Ectodermal cell (in vitro differentiated cells): Measurements from ENCODE around the gene KMO.

Experiments used
- H3K27ac ChIP-seq: 2 replicates; pipeline ENCODE4 v1.7.0; 2013; ENCODE audit warnings: mild to moderate bottlenecking, low read depth, low read length; ENCODE audit not compliant: insufficient read depth, poor library complexity, severe bottlenecking
- H3K27me3 ChIP-seq: 2 replicates; pipeline ENCODE4 v1.7.0; 2013; ENCODE audit warnings: mild to moderate bottlenecking, low read length; ENCODE audit not compliant: insufficient read depth, control insufficient read depth, poor library complexity, severe bottlenecking
- H3K36me3 ChIP-seq: one replicate; pipeline ENCODE4 v1.7.0; 2013; ENCODE audit warnings: low read length; ENCODE audit not compliant: control insufficient read depth, insufficient read depth
- H3K4me1 ChIP-seq: one replicate; pipeline ENCODE4 v1.7.0; 2013; ENCODE audit warnings: low read length; ENCODE audit not compliant: control insufficient read depth, insufficient read depth
- H3K4me3 ChIP-seq: 2 replicates; pipeline ENCODE4 v1.7.0; 2013; ENCODE audit warnings: low read depth, low read length, control low read depth; ENCODE audit not compliant: insufficient read depth
- H3K9me3 ChIP-seq: 2 replicates; pipeline ENCODE4 v1.7.0; 2013; ENCODE audit warnings: mild to moderate bottlenecking, low read length, moderate library complexity; ENCODE audit not compliant: control insufficient read depth
- WGBS, 2 experiments: methylation state at CpG; one replicate each; pipeline ENCODE4 v1.1.7; 2013; ENCODE audit warnings: missing lambda C conversion rate in 2 of 2; 5-methylcytosine and 5-hydroxymethylcytosine counted together

KMO gene

DNA sequence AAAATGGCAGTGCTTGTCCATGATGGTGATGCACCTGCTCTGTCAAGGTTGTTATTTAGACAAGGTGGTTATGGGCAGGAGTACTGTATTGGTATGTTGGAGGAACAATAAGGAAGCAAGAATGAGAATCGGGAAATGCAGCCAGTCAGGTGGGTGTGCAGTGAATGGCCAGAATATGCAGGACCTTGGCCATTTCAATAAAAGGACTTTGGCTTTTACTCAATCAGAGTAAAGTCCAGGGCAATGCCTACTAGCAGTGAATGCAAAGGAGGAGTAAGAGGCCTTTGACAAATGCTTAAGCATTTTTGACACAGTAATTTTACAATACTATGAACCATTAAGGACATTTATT is 110.4 kb downstream of the KMO start:
- WGBS, 2 experiments = 94% methylated on average over 1 of the region's 1 CpG

DNA sequence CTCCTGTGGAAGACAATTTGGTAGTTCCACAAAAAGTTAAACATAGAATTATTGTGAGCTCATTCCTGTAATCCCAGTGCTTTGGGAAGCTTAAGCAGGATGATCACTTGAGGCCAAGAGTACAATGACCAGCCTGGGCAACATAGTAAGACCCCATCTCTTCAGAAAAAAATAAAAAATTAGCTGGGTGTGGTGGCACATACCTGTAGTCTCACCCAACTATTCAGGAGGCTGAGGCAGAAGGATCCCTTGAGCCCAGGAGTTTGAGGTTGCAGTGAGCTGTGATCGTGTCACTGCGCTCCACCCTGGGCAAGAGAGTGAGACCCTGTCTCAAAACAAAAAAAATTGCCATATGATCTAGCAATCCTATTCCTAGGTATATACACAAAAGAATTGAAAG is 112.1 kb downstream of the KMO start:
- H3K4me3 ChIP-seq = no peak overlapping the region
- 91 to 93% methylated on average over 2 of the region's 2 CpGs for WGBS, 2 experiments
- H3K36me3 ChIP-seq = no peaks in the 10 kb centered on the region
- no peak overlapping the region for H3K27ac ChIP-seq
- H3K4me1 ChIP-seq = no peaks in the 10 kb centered on the region
- no peaks in the 10 kb centered on the region for H3K9me3 ChIP-seq
- H3K27me3 ChIP-seq = no peaks in the 10 kb centered on the region

More for the DNA sequence above, 110.4 kb downstream of the KMO start:
- H3K27me3 ChIP-seq = no peaks in the 10 kb centered on the region
- peaks cover 7% of the 10 kb centered on the region for H3K4me1 ChIP-seq
- H3K4me3 ChIP-seq = no peak overlapping the region
- no peak overlapping the region for H3K27ac ChIP-seq
- no peaks in the 10 kb centered on the region for H3K9me3 ChIP-seq
- no peaks in the 10 kb centered on the region for H3K36me3 ChIP-seq

DNA sequence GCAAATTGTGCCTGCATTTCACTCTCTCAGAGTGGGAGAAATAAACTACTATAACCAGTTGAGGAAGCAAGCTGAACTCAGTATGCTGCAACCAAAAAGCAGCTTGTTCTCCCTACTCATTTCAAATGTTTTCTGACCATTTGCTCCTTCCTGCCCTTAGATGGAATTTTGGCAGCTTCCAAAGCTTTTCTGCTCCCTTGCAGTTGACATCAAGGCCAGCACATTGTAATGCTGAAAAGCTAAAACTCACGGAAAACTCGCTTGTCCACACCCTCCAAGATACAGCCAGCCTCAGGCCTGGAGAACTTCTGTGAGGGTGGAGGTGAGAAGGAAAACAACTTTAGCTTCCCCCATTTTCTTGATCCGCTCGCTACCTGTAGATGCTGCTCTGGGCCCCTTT is 113.0 kb downstream of the KMO start:
- H3K4me1 ChIP-seq = no peaks in the 10 kb centered on the region
- 85% methylated on average over 4 of the region's 4 CpGs for WGBS, 2 experiments
- no peaks in the 10 kb centered on the region for H3K27me3 ChIP-seq
- H3K27ac ChIP-seq = no peak overlapping the region
- no peaks in the 10 kb centered on the region for H3K9me3 ChIP-seq
- no peak overlapping the region for H3K4me3 ChIP-seq
- H3K36me3 ChIP-seq = no peaks in the 10 kb centered on the region
